SK-N-SH treated with all-trans-retinoic acid at 6 μM for 48 hours (cell line): ENCODE measurements around the gene ZNF423.

ENCODE experiments used
- ARNTL ChIP-seq: fragments of 450-650 bp; formaldehyde crosslinking; IDR thresholded peaks from 2 replicates; pipeline ENCODE4 v1.5.0; 2020; ENCODE audit warnings: low read depth, mild to moderate bottlenecking, moderate library complexity, borderline replicate concordance
- CREB5 ChIP-seq: fragments of 250-450 bp; sonication (Bioruptor Pico); IDR thresholded peaks from 2 replicates; pipeline ENCODE4 v1.5.1; 2020; ENCODE audit warnings: low read depth, mild to moderate bottlenecking, moderate library complexity
- CSRNP3 ChIP-seq: fragments of 250-450 bp; sonication (Bioruptor Pico); IDR thresholded peaks from 2 replicates; pipeline ENCODE4 v1.5.1; 2021; ENCODE audit warnings: mild to moderate bottlenecking, moderate library complexity
- GLIS3 ChIP-seq: fragments of 250-450 bp; sonication (Bioruptor Pico); IDR thresholded peaks from 2 replicates; pipeline ENCODE4 v1.5.0; 2020; ENCODE audit warnings: mild to moderate bottlenecking, moderate library complexity
- PATZ1 ChIP-seq: fragments of 250-450 bp; sonication (Bioruptor Pico); IDR thresholded peaks from 2 replicates; pipeline ENCODE4 v1.8.0; 2020; ENCODE audit warnings: mild to moderate bottlenecking, moderate library complexity, borderline replicate concordance
- POU6F1 ChIP-seq: fragments of 250-450 bp; sonication (Bioruptor Pico); IDR thresholded peaks from 2 replicates; pipeline ENCODE4 v1.8.0; 2021; ENCODE audit warnings: low read depth, mild to moderate bottlenecking, moderate library complexity, borderline replicate concordance
- PPARA ChIP-seq: fragments of 250-450 bp; sonication (Bioruptor Pico); IDR thresholded peaks from 2 replicates; pipeline ENCODE4 v1.5.0; 2020; ENCODE audit warnings: mild to moderate bottlenecking, borderline replicate concordance
- RARB ChIP-seq: fragments of 250-450 bp; sonication (Bioruptor Pico); IDR thresholded peaks from 2 replicates; pipeline ENCODE4 v1.8.0; 2021; ENCODE audit warnings: mild to moderate bottlenecking, moderate library complexity
- TSHZ2 ChIP-seq: fragments of 250-450 bp; sonication (Bioruptor Pico); IDR thresholded peaks from 2 replicates; pipeline ENCODE4 v1.5.0; 2020; ENCODE audit warnings: mild to moderate bottlenecking, moderate library complexity
- ZC3H10 ChIP-seq: fragments of 250-450 bp; sonication (Bioruptor Pico); IDR thresholded peaks from 2 replicates; pipeline ENCODE4 v1.5.1; 2021; ENCODE audit warnings: mild to moderate bottlenecking, moderate library complexity
- ZFP3 ChIP-seq: fragments of 250-450 bp; sonication (Bioruptor Pico); IDR thresholded peaks from 2 replicates; pipeline ENCODE4 v1.5.0; 2020; ENCODE audit warnings: mild to moderate bottlenecking, moderate library complexity
- ZFP30 ChIP-seq: fragments of 450-650 bp; formaldehyde crosslinking; IDR thresholded peaks from 2 replicates; pipeline ENCODE4 v1.5.0; 2022; ENCODE audit warnings: mild to moderate bottlenecking, moderate library complexity
- ZNF565 ChIP-seq: fragments of 450-650 bp; formaldehyde crosslinking; conservative IDR thresholded peaks from 2 replicates; pipeline ENCODE4 v1.5.0; 2020; ENCODE audit warnings: low read depth, mild to moderate bottlenecking, moderate library complexity
- ZNF8 ChIP-seq: fragments of 450-650 bp; formaldehyde crosslinking; IDR thresholded peaks from 2 replicates; pipeline ENCODE4 v1.5.0; 2020; ENCODE audit warnings: mild to moderate bottlenecking, moderate library complexity

GRCh38 chr16:49886554-49887094, 30.7 kb upstream of the ZNF423 start:
- TF ChIP-seq GLIS3 (CRISPR knock-in tag) (no peak), TSHZ2 (CRISPR knock-in tag) (no peak), ZNF8 (no peak), CSRNP3 (CRISPR knock-in tag) (no peak), PATZ1 (CRISPR knock-in tag) (no peak), ZNF565 (CRISPR knock-in tag) (no peak), RARB (no peak), ARNTL (no peak), POU6F1 (CRISPR knock-in tag) (no peak), ZC3H10 (no peak), ZFP30 (no peak), ZFP3 (CRISPR knock-in tag) (no peak), PPARA (CRISPR knock-in tag) (no peak), CREB5 (CRISPR knock-in tag) (no peak)
